ENCODE results near the gene ZNF385B.

ZNF385B gene

GRCh38 chr2:179532863-179533278 lies 328.5 kb downstream of the ZNF385B start:
- Histone ChIP-seq H3K9ac (ENCODE audit: low read length) (no peak overlapping the region), H3K4me3 (ENCODE audit: insufficient read depth, low read length, poor library complexity, severe bottlenecking) (no peak overlapping the region), H2AFZ (ENCODE audit: low read depth, low read length, severe bottlenecking) (no peak overlapping the region), H3K27me3 (ENCODE audit: low read length) (no peaks in the 10 kb centered on the region), H3K27ac (ENCODE audit: low read depth, low read length) (no peak overlapping the region), H3K4me2 (ENCODE audit: low read depth, low read length, poor library complexity, severe bottlenecking) (no peak overlapping the region), H3K9me2 (replicated peaks; ENCODE audit: insufficient read depth, low read length) (no peaks in the 10 kb centered on the region), H3F3A (ENCODE audit: insufficient read depth) (no peaks in the 10 kb centered on the region), H4K20me1 (ENCODE audit: low read depth, low read length) (no peaks in the 10 kb centered on the region), H3K9me3 (ENCODE audit: insufficient read depth, low read length) (no peaks in the 10 kb centered on the region), H3K36me3 (ENCODE audit: low read length) (no peaks in the 10 kb centered on the region), H3K79me2 (ENCODE audit: insufficient read depth, low read length) (no peaks in the 10 kb centered on the region)
- TF ChIP-seq EZH2phosphoT487 (conservative IDR thresholded peaks at IDR 0.05; ENCODE audit: low read length): no peak
- TF ChIP-seq, protein P1, sequence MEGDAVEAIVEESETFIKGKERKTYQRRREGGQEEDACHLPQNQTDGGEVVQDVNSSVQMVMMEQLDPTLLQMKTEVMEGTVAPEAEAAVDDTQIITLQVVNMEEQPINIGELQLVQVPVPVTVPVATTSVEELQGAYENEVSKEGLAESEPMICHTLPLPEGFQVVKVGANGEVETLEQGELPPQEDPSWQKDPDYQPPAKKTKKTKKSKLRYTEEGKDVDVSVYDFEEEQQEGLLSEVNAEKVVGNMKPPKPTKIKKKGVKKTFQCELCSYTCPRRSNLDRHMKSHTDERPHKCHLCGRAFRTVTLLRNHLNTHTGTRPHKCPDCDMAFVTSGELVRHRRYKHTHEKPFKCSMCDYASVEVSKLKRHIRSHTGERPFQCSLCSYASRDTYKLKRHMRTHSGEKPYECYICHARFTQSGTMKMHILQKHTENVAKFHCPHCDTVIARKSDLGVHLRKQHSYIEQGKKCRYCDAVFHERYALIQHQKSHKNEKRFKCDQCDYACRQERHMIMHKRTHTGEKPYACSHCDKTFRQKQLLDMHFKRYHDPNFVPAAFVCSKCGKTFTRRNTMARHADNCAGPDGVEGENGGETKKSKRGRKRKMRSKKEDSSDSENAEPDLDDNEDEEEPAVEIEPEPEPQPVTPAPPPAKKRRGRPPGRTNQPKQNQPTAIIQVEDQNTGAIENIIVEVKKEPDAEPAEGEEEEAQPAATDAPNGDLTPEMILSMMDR (IDR thresholded peaks at IDR 0.05; ENCODE audit: insufficient read depth, low read length, poor library complexity, severe bottlenecking): no peak

GRCh38 chr2:179528576-179529069 lies 332.8 kb downstream of the ZNF385B start:
- H3K9me2 ChIP-seq (replicated peaks; ENCODE audit: insufficient read depth, low read length): no peaks in the 10 kb centered on the region
- no peak overlapping the region for H3K4me3 ChIP-seq (ENCODE audit: insufficient read depth, low read length, poor library complexity, severe bottlenecking)
- no peak overlapping the region for H2AFZ ChIP-seq (ENCODE audit: low read depth, low read length, severe bottlenecking)
- H3K79me2 ChIP-seq (ENCODE audit: insufficient read depth, low read length): no peaks in the 10 kb centered on the region
- no peak overlapping the region for H3K9ac ChIP-seq (ENCODE audit: low read length)
- no peaks in the 10 kb centered on the region for H3F3A ChIP-seq (ENCODE audit: insufficient read depth)
- H4K20me1 ChIP-seq (ENCODE audit: low read depth, low read length): no peaks in the 10 kb centered on the region
- no peaks in the 10 kb centered on the region for H3K27me3 ChIP-seq (ENCODE audit: low read length)
- H3K36me3 ChIP-seq (ENCODE audit: low read length): no peaks in the 10 kb centered on the region
- no peak overlapping the region for H3K4me2 ChIP-seq (ENCODE audit: low read depth, low read length, poor library complexity, severe bottlenecking)
- H3K27ac ChIP-seq (ENCODE audit: low read depth, low read length): no peak overlapping the region
- TF ChIP-seq, protein P1 (IDR thresholded peaks at IDR 0.05; ENCODE audit: insufficient read depth, low read length, poor library complexity, severe bottlenecking): no peak
- TF ChIP-seq EZH2phosphoT487 (conservative IDR thresholded peaks at IDR 0.05; ENCODE audit: low read length): no peak
- no peaks in the 10 kb centered on the region for H3K9me3 ChIP-seq (ENCODE audit: insufficient read depth, low read length)

DNA sequence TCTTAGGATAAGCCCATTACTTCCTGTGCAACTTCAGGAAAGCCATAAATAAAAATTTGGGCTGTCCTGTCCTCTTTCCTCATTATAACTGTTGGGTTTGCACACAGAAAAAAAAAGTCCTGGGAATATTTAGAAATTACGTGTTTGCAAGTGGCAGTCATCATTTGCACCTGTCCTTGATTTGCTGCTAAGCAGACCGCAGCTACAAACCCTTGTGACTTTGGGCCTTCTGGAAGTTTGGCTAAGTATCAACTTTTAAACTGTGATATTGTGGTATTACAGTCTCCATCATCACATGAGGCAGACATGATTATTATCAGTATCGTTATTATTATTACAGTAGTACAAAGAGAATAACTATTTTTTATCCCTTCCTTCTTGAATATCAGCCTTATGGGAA lies 336.1 kb downstream of the ZNF385B start:
- Histone ChIP-seq H3K27ac (ENCODE audit: low read depth, low read length) (no peak overlapping the region), H4K20me1 (ENCODE audit: low read depth, low read length) (no peaks in the 10 kb centered on the region), H3K4me3 (ENCODE audit: insufficient read depth, low read length, poor library complexity, severe bottlenecking) (no peak overlapping the region), H3F3A (ENCODE audit: insufficient read depth) (no peaks in the 10 kb centered on the region), H2AFZ (ENCODE audit: low read depth, low read length, severe bottlenecking) (no peak overlapping the region), H3K9me3 (ENCODE audit: insufficient read depth, low read length) (no peaks in the 10 kb centered on the region), H3K9me2 (replicated peaks; ENCODE audit: insufficient read depth, low read length) (no peaks in the 10 kb centered on the region), H3K27me3 (ENCODE audit: low read length) (no peaks in the 10 kb centered on the region), H3K36me3 (ENCODE audit: low read length) (no peaks in the 10 kb centered on the region), H3K4me2 (ENCODE audit: low read depth, low read length, poor library complexity, severe bottlenecking) (no peak overlapping the region), H3K9ac (ENCODE audit: low read length) (no peak overlapping the region), H3K79me2 (ENCODE audit: insufficient read depth, low read length) (no peaks in the 10 kb centered on the region)
- TF ChIP-seq EZH2phosphoT487 (conservative IDR thresholded peaks at IDR 0.05; ENCODE audit: low read length): no peak
- TF ChIP-seq, protein P1 (IDR thresholded peaks at IDR 0.05; ENCODE audit: insufficient read depth, low read length, poor library complexity, severe bottlenecking): no peak
